Right lobe of liver (tissue), 4 donors: ENCODE measurements around the gene LRMDA.

Experiments
- CTCF ChIP-seq, 4 donors: fragments of 200-600 bp in 3 of 4; fragments of 450-650 bp in 1 of 4; IDR thresholded peaks; one replicate each; pipeline versions ENCODE4 v1.5.1 to v1.8.0; 2016 to 2022; ENCODE audit warnings: antibody characterized with exemption in 4 of 4, mild to moderate bottlenecking in 2 of 4
- POLR2A ChIP-seq: fragments of 450-650 bp; IDR thresholded peaks from one replicate; pipeline ENCODE4 v1.6.1; 2017; ENCODE audit warnings: antibody characterized with exemption, mild to moderate bottlenecking
- donor health status: DM: no; HTN: no; CAD: no.
- donor health status: DM: no; HTN: no; CAD: no.
- donor health status: DM: no; HTN: yes; CAD: no.

- TF ChIP-seq CTCF (IDR thresholded peaks at IDR 0.05) (no peak), POLR2A (no peak)
Measured at GRCh38 chr10:75743291-75743778, 311.9 kb downstream of the LRMDA start.
